GM12891 (cell line): Measurements from ENCODE around the gene ACAD11.

Source experiments
- POLR2A ChIP-seq: IDR thresholded peaks from 2 replicates; pipeline ENCODE4 v1.6.1; 2011; ENCODE audit warnings: low read depth, low read length, control low read depth
- POLR2AphosphoS5 ChIP-seq: IDR thresholded peaks from 2 replicates; pipeline ENCODE4 v1.6.1; 2011; ENCODE audit warnings: low read depth, low read length, control low read depth
- SPI1 ChIP-seq: IDR thresholded peaks from 2 replicates; pipeline ENCODE4 v1.6.1; 2011; ENCODE audit warnings: low read depth, low read length, control low read depth

DNA sequence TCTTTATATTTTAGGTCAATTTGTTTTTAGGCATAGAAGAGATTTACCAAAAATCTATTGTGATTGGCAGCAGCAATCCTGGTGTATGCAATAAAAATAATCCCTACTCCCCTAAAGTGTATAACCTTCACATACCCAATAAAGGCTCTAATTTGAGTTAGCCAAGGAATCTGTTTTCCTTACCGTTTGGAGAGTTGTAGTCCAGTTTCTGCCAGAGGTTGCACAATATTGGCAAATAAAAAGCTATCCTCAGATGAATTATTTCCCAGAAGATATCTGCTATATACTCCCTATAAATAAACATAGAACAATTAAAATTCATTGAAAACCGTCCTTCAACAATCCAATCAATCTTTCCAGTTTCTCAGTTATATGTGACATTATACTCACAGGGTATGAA, 31.5 kb downstream of the ACAD11 start:
- TF ChIP-seq POLR2A (no peak), SPI1 (no peak), POLR2AphosphoS5 (no peak)
